A673 (cell line): ENCODE data around the gene STOML1. TPM values are rescaled to one million over a fixed set of nuclear protein-coding genes. Genes with fewer than 3 reads are reported as not detected.

ENCODE experiments used
- BruUV-seq: library from RNA; stranded (reverse); fragments of 400-500 nt; replicated peaks from 2 replicates; lab custom pipeline; 2021; lab: Mats Ljungman, UMichigan
- CTCF ChIA-PET: fragments of 300-600 bp; sonication (Branson Sonifier 250); formaldehyde crosslinking; loops from one replicate; lab custom pipeline; 2022; ENCODE audit warnings: antibody characterized with exemption; lab: Charles Lee
- POLR2A ChIA-PET: fragments of 300-600 bp; sonication (Branson Sonifier 250); formaldehyde crosslinking; loops from one replicate; lab custom pipeline; 2022; ENCODE audit warnings: antibody characterized with exemption; ENCODE audit not compliant: low non-redundant PET; lab: Charles Lee
- DNase-seq: peaks from one replicate; pipeline ENCODE4 v3.0.0-alpha.2; 2015; ENCODE audit warnings: low spot score
- H3K27ac ChIP-seq: fragments of 200-600 bp; sonication (generic); 2 replicates; pipeline ENCODE4 v1.5.1; 2016; ENCODE audit warnings: mixed run types, low read depth, mild to moderate bottlenecking, mixed read lengths, antibody characterized with exemption, low read length; ENCODE audit not compliant: poor library complexity, severe bottlenecking
- H3K27me3 ChIP-seq: fragments of 200-600 bp; sonication (generic); replicated peaks from 2 replicates; pipeline ENCODE4 v1.6.1; 2017; ENCODE audit warnings: mixed run types, low read depth, mild to moderate bottlenecking, mixed read lengths, antibody characterized with exemption, low read length; ENCODE audit not compliant: insufficient read depth, poor library complexity
- H3K36me3 ChIP-seq: fragments of 200-600 bp; sonication (generic); 2 replicates; pipeline ENCODE4 v1.6.1; 2016; ENCODE audit warnings: mixed run types, mild to moderate bottlenecking, mixed read lengths, antibody characterized with exemption, low read length; ENCODE audit not compliant: insufficient read depth, poor library complexity, severe bottlenecking
- H3K4me1 ChIP-seq: fragments of 200-600 bp; sonication (generic); 2 replicates; pipeline ENCODE4 v1.6.1; 2017; ENCODE audit warnings: mixed run types, mild to moderate bottlenecking, mixed read lengths, antibody characterized with exemption, low read length; ENCODE audit not compliant: insufficient read depth, poor library complexity, severe bottlenecking
- H3K4me3 ChIP-seq: fragments of 200-600 bp; sonication (generic); 2 replicates; pipeline ENCODE4 v1.5.1; 2016; ENCODE audit warnings: low read depth, mixed run types, mild to moderate bottlenecking, mixed read lengths, low read length; ENCODE audit not compliant: poor library complexity, severe bottlenecking
- H3K9me3 ChIP-seq: fragments of 200-600 bp; sonication (generic); 2 replicates; pipeline ENCODE4 v1.6.1; 2016; ENCODE audit warnings: mixed run types, low read depth, mild to moderate bottlenecking, mixed read lengths, antibody characterized with exemption, low read length; ENCODE audit not compliant: poor library complexity, severe bottlenecking
- EZH2 ChIP-seq: fragments of 200-600 bp; sonication (generic); IDR thresholded peaks from 2 replicates; pipeline ENCODE4 v1.6.1; 2017; ENCODE audit warnings: borderline replicate concordance, low read depth, mild to moderate bottlenecking, mixed read lengths, antibody characterized with exemption, low read length; ENCODE audit not compliant: poor library complexity, severe bottlenecking
- intact Hi-C: fragments of 100-400 bp; cut with micrococcal nuclease; formaldehyde crosslinking; loops from one replicate; pipeline ENCODE4 v1.10.0; 2022; ENCODE audit not compliant: unreplicated experiment
- total RNA-seq: library from RNA; stranded (reverse); gene quantifications from 2 replicates; pipeline ENCODE4 v1.2.3, GENCODE V29; 2021
- TF ChIP-seq, protein P1 (sequence below): fragments of 300-800, 200-600 bp; sonication (generic); conservative IDR thresholded peaks from 2 replicates; pipeline ENCODE4 v1.5.1; 2017; ENCODE audit warnings: low read depth, mild to moderate bottlenecking, antibody characterized with exemption, low read length, moderate library complexity, mixed read lengths

Gene STOML1
- total RNA-seq, 1 experiment from 2014 or later = 7.3 TPM

GRCh38 chr15:73949496-73949895 is 42.6 kb downstream of the STOML1 start:
- Histone ChIP-seq H3K27me3 (no peaks in the 10 kb centered on the region), H3K36me3 (peaks cover 23% of the 10 kb centered on the region), H3K4me3 (no peak overlapping the region), H3K9me3 (no peaks in the 10 kb centered on the region), H3K27ac (peak overlapping the region; percentile 29), H3K4me1 (peaks cover 23% of the 10 kb centered on the region)
- ChIA-PET POLR2A (interaction anchor here (0.6 kb wide), 1 partner anchor 100 kb away, joined by 5 read pairs; no protein-coding TSS in a partner anchor), CTCF (interaction anchor here (0.6 kb wide), 1 partner anchor 1745 kb away, joined by 4 read pairs; no protein-coding TSS in a partner anchor)
- TF ChIP-seq, protein P1, sequence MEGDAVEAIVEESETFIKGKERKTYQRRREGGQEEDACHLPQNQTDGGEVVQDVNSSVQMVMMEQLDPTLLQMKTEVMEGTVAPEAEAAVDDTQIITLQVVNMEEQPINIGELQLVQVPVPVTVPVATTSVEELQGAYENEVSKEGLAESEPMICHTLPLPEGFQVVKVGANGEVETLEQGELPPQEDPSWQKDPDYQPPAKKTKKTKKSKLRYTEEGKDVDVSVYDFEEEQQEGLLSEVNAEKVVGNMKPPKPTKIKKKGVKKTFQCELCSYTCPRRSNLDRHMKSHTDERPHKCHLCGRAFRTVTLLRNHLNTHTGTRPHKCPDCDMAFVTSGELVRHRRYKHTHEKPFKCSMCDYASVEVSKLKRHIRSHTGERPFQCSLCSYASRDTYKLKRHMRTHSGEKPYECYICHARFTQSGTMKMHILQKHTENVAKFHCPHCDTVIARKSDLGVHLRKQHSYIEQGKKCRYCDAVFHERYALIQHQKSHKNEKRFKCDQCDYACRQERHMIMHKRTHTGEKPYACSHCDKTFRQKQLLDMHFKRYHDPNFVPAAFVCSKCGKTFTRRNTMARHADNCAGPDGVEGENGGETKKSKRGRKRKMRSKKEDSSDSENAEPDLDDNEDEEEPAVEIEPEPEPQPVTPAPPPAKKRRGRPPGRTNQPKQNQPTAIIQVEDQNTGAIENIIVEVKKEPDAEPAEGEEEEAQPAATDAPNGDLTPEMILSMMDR = no peak
- no TSS peak for BruUV-seq
- DNase-seq = no peak
- intact Hi-C loops = no loop called here

DNA sequence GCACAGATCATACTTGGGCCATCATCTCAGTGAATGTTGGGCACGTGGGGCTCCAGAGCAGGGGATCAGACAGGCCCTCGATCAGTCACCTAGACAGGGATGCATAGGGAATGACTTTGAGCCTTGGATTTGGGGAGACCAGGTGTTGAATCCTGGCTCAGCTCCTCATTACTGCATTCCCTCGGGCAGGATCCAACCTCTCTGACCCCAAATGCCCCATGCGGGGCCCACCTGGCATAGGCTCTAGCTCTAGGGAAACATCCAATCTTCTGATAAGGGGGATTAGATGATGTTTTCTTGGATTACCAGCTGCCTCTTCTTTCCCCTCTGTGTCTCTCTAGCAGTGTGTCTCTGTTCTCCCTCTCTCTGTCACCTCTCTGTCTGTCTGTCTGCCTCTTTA is 43.1 kb downstream of the STOML1 start:
- Histone ChIP-seq H3K4me1 (peaks cover 23% of the 10 kb centered on the region), H3K36me3 (peaks cover 23% of the 10 kb centered on the region), H3K4me3 (no peak overlapping the region), H3K9me3 (no peaks in the 10 kb centered on the region), H3K27me3 (no peaks in the 10 kb centered on the region), H3K27ac (no peak overlapping the region)
- no peak for DNase-seq
- no peak for TF ChIP-seq EZH2
- TF ChIP-seq, protein P1 = no peak
- intact Hi-C loops = no loop called here
- ChIA-PET POLR2A (no interaction called here), CTCF (no interaction called here)
- BruUV-seq = no TSS peak

- H3K27me3 ChIP-seq = no peaks in the 10 kb centered on the region
- CTCF ChIA-PET = no interaction called here
- BruUV-seq = no TSS peak
- no peaks in the 10 kb centered on the region for H3K9me3 ChIP-seq
- peaks cover 23% of the 10 kb centered on the region for H3K4me1 ChIP-seq
- no peak overlapping the region for H3K4me3 ChIP-seq
- no peak overlapping the region for H3K27ac ChIP-seq
- POLR2A ChIA-PET = no interaction called here
- no peak for TF ChIP-seq EZH2
- TF ChIP-seq, protein P1 = no peak
- no peak for DNase-seq
- H3K36me3 ChIP-seq = peaks cover 23% of the 10 kb centered on the region
- intact Hi-C loops = no loop called here
Observed at GRCh38 chr15:73948396-73948795, 43.7 kb downstream of the STOML1 start.
